TTC549 (cell line): ENCODE data around the gene LRRC75B.

Source experiments
- FAIRE-seq: peaks from 2 replicates; lab custom pipeline; 2012; peaks lifted over from hg19 to GRCh38; lab: Jason Lieb, UNC

The LRRC75B gene

GRCh38 chr22:24584871-24585411, 7.9 kb downstream of the LRRC75B start:
- no peak for FAIRE-seq

GRCh38 chr22:24584166-24584790, 8.6 kb downstream of the LRRC75B start:
- no peak for FAIRE-seq

DNA sequence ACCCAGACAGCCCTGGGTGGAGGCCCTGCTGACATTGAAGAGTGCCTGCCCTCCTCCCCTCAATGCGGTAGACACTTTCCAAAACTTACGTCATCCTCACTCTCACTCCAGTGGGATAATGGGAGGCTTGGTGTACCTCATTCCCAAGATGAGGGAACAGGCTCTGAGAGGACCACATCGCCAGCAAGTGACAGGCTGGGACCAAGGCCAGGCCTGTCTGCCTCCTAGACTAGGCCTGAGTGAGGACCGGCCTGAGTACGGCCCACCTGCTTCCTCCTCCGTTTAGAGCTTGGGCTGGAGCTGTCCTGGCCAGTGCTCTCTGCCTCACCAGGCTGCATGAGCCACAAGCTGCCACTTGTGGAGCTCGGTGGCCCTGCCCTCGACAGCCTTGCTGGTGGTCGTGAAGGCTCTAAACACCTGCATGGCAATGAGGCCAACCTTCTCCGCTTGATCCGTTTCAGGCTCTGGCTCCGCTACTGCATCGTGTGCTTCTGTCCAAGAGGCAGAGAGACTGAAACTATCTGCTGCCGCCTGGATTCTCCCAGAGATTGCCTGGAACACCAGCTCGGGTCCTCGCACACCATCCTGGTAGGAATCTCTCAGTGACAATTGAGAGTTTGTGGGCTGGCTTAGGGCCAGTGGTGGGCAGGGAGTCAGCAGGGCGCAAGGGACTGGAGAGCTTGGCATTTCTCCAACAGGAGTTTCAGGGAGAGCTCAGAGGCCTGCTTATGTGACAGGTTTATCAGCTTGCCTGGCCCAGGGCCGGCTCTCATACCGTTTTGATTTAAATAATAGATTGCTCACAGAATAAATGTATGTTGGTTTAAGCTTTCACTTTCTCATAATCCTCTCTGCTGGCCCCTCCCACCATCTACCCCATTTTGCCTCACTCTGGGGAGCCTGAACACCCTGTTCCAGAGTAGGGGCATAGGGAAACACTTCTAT, 9.4 kb downstream of the LRRC75B start:
- FAIRE-seq, result no peak

GRCh38 chr22:24582056-24582814, 10.6 kb downstream of the LRRC75B start:
- FAIRE-seq, result no peak

- FAIRE-seq, result no peak
These were observed 12.6 kb downstream of the LRRC75B start for GRCh38 chr22:24580276-24580675.

DNA sequence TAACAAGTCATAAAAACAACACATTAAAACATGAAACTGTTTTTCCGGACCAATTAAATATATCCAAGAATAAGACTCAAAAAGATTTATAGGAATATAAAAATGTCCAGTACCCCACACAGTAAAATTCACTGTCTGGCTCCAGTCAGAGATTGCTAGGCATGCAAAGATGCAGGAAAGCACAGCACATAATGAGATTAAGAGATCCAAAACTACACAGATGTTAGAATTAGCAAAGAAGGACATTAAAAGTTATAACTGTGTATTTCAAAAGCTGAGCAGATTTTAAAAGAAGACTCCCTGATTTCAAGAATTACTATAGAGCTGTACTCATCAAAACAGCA, 13.6 kb downstream of the LRRC75B start:
- no peak for FAIRE-seq

GRCh38 chr22:24578355-24579257, 14.3 kb downstream of the LRRC75B start:
- no peak for FAIRE-seq

GRCh38 chr22:24576778-24577177, 16.1 kb downstream of the LRRC75B start:
- FAIRE-seq, result no peak

DNA sequence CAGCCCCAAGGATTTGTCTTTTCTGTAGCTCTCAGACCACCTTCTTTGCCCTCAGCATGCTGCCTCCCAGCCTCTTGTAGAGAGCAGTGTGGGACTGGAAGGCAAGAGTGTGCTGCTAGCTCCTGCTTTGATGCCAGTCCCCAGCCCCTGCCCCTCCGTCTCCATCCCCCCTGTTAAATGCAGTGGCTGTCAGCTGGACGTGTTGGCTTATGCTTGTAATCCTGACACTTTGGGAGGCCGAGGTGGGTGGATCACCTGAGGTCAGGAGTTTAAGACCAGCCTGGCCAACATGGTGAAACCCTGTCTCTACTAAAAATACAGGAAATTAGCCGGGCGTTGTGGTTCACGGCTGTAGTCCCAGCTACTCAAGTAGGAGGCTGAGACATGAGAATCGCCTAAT, 21.6 kb downstream of the LRRC75B start:
- no peak for FAIRE-seq

GRCh38 chr22:24567668-24568067, 25.2 kb downstream of the LRRC75B start:
- no peak for FAIRE-seq

DNA sequence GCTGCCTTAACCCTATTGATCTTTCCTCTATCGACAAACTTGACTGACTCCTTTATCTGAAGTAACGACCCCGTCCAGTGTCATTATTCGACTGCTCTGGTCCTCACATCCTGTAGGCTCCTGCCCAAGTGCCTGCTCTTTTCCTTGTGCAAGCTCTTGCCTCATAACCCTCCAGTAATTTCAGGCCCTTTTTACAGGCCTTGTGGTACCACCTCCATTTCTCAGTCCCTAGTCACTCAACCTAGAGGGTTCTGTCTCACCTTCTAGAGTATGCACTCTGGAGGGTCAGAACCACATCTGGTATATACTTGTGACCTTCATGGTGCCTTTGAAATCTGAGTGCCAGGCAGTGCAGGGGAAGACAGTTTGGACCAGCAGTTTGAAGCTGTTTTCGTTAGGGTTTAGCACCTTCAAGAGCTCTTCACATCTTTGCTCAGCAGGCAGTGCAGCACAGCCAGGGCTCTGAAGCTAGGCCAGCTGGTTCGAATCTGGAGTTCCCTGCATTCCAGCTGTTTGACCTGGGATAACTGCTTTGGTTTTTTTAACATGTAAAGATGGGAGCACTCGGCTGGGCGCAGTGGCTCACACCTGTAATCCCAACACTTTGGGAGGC, 25.9 kb downstream of the LRRC75B start:
- FAIRE-seq, result no peak

GRCh38 chr22:24565077-24565476, 27.8 kb downstream of the LRRC75B start:
- no peak for FAIRE-seq

DNA sequence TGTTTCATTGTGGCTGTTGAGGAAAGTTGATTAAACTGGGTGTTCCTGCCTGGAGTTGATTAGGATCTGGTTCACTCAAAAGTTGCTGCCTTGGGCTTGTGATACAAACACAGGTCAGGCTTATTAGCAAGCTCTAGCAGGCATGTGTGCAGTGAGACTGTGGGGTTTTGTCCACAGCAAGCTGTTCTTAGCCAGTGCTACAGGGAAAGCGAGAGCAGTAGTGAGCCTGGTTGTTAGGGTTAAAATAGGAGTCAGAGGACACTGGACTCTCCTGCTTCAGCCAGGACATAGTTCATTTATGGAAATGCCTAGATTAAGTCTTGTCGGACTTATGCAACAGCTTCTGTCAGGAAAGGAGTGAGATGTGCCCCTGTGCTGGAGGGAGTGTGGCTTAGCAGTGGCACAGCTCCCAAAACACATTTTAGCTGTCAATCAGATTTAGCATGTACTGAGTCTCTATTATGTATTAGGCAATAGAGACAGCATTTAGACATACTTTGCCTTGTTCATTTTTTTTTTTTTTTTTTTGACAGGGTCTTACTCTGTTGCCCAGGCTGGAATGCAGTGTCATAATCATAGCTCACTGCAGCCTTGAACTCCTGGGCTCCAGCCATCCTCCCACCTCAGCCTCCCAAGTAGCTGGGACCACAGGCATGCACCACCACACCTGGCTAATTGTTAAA, 28.4 kb downstream of the LRRC75B start:
- no peak for FAIRE-seq

- FAIRE-seq, result no peak
These were observed 29.6 kb downstream of the LRRC75B start for GRCh38 chr22:24563246-24563645.

DNA sequence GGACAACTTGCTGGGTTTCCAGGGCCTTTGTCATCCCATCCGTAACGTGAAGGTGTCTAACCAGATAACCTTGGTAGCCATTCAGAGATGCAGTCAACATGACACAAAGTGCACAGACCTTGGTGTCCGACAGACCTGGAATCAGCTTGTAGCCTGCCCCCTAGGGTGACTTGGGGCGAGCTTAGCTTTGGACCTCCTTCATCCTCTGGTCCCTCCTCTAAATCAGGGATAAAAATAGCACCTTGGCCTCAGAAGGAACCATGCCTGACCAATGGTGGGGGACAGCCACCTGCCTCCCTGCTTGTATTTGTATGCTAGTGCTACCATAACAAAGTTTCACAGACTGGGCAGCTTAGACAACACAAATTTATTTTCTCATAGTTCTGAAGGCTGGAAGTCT, 33.4 kb downstream of the LRRC75B start:
- no peak for FAIRE-seq

DNA sequence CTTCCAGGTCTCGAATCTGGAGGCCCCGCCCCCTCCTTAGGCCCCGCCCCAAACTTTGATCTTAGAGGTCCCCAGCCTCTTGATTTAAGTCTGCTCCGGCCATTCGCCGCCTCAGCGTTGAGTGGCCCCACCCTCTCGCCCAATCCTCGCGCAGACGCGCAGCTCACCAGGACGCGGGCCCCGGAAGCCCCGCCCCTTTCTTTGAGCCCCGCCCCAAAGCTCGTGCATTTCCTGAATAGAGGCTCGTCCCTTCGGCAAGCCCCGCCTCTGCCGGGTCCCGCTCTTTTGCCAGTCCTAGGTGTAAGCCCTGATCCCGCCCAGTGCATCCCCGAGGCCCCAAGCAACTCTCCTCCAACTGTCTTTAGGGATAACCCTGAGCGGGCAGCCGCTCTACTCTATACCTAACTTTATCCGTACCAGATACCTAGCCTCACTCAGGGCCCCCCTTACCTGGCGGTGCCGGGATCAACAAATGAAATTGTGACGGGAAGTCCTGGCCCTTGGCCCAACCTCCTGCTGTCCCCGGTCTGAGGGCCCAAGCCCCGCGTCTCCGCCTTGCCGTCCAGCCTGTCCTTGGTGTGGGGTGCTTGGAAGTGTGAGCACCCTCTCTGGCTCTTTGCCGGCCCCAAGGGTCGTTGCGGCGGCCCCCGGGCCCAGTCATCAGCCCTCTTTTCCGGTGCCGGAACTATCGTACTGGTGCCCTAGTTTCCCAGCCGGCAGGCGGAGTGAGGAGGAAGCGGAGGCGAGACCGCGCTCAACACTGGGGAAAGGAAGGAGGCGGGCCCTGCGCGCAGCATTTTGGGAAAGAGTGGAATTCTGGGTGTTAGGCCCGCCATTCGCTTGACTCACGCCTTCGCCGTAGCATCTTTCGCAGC, 37.5 kb downstream of the LRRC75B start, which contains the start of gene SNRPD3:
Gene SNRPD3, plus strand, starts transcription at position 835 of the 875 bp plus-strand sequence. CDS start 1,676 bp downstream, outside the sequence.
- peak; percentile 58 for FAIRE-seq

DNA sequence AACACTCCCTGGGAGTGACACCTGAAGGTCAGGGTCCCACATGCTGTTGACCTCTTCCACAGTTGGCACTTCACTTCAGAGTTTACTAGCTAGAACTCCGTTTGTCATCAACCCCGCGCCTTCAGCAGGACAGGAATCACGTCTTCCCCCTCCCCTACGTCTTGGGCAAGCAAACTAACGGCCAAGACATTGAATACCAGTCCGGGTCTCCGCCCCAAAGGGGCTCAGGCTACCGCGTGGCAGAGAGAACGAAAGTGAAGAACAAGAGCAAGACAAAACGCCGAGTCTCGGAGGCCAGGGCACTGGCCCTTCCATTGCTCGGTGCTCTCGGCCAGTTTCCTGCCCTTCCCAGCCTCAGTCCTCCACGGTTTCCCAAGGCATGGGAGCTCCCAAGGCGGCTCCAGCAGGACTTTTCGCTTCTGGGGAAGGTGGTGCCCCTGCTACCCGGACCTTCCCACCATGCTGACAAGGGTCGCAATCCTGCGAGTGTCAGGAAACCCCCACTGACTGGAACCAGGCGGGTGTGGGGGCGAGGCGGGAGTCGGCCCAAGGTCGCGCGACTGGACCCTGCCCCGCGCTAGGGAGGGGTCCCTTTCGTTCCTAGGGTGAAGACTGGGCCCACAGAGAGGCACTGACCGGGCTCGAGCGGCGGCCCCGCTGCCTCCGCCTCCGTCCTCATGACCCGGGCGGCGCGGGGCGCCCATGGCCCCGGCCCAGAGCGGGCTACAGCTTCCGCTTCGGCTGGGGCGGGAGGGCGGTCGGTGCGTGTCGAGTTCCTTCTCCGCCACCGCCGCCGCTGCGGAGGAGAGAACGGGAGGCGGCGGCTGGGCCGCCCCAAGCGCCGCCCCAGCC, 38.3 kb downstream of the LRRC75B start, which contains the start of gene GUCD1:
Gene GUCD1, minus strand, starts transcription at position 826 of the 852 bp plus-strand sequence. Its CDS starts 147 bp downstream, at position 679.
- FAIRE-seq, result no peak

- FAIRE-seq, result no peak
These were observed 39.1 kb downstream of the LRRC75B start for GRCh38 chr22:24553597-24554312.
